Measurements from ENCODE around the gene ERICH2. TPM values are rescaled to one million over a fixed set of nuclear protein-coding genes. Genes with fewer than 3 reads are reported as not detected.

Gene ERICH2
- total RNA-seq, 2 donors from 2014 or later: 0.73 TPM; not detected in 1

Small RNAs within 50 kb of the gene (small RNA-seq; reads per million reads assigned to genes)
- 0 reads per million in 2 donors for gene RF00019

Other genes starting within 250 kb of the ERICH2 start
- 1 to 10 TPM; 4.2 to 8.4 TPM for gene SP5, start 55.0 kb upstream of the ERICH2 start, total RNA-seq
- 10 to 100 TPM in 1 of 2 donors, 1 to 10 TPM in 1; 2.9 to 16.7 TPM for gene GAD1, start 46.5 kb downstream of the ERICH2 start, total RNA-seq
- gene GORASP2, start 158.9 kb downstream of the ERICH2 start, total RNA-seq: 10 to 100 TPM; 67.6 to 81.1 TPM